ENCODE measurements around the gene GIMAP5.
"Not testable (repeated sequence)": the region's sequence is repeated elsewhere in the genome, so short reads cannot be mapped to it uniquely, and the experiment has no call there.

Gene GIMAP5

GRCh38 chr7:150735596-150736358 is 1.4 kb upstream of the GIMAP5 start:
- DNase-seq: no peak

- DNase-seq: no peak
Observed at GRCh38 chr7:150736864-150737263, 354 bp upstream of the GIMAP5 start.

GRCh38 chr7:150738092-150738491 is 874 bp downstream of the GIMAP5 start:
- no peak for DNase-seq

GRCh38 chr7:150738591-150739001 is 1.4 kb downstream of the GIMAP5 start:
- no peak for DNase-seq

- no peak for DNase-seq
Observed at GRCh38 chr7:150739033-150739432, 1.8 kb downstream of the GIMAP5 start.

GRCh38 chr7:150740053-150740452 is 2.8 kb downstream of the GIMAP5 start:
- no peak for DNase-seq

- no peak for DNase-seq
Observed at GRCh38 chr7:150742286-150742968, 5.2 kb downstream of the GIMAP5 start.

- DNase-seq: no peak
Observed at GRCh38 chr7:150744041-150744656, 6.9 kb downstream of the GIMAP5 start.

- no peak for DNase-seq
Observed at GRCh38 chr7:150745086-150745485, 7.9 kb downstream of the GIMAP5 start.

- DNase-seq: no peak
Observed at GRCh38 chr7:150745876-150746275, 8.7 kb downstream of the GIMAP5 start.

GRCh38 chr7:150746921-150747320 is 9.7 kb downstream of the GIMAP5 start:
- DNase-seq: no peak

- DNase-seq: no peak
Observed at GRCh38 chr7:150748376-150748775, 11.2 kb downstream of the GIMAP5 start.

- DNase-seq: no peak
Observed at GRCh38 chr7:150751702-150752101, 14.5 kb downstream of the GIMAP5 start.

- DNase-seq: no peak
Observed at GRCh38 chr7:150753239-150753638, 16.0 kb downstream of the GIMAP5 start.

GRCh38 chr7:150753826-150754603 is 16.8 kb downstream of the GIMAP5 start:
- DNase-seq: no peak

- no peak for DNase-seq
Observed at GRCh38 chr7:150754951-150755350, 17.7 kb downstream of the GIMAP5 start.

GRCh38 chr7:150755473-150756099 is 18.4 kb downstream of the GIMAP5 start:
- no peak for DNase-seq

- no peak for DNase-seq
Observed at GRCh38 chr7:150756166-150756565, 18.9 kb downstream of the GIMAP5 start.

- DNase-seq: peak; percentile 22
Observed at GRCh38 chr7:150756858-150757257, 19.6 kb downstream of the GIMAP5 start.

GRCh38 chr7:150759479-150759878 is 22.3 kb downstream of the GIMAP5 start:
- DNase-seq: no peak

GRCh38 chr7:150766334-150766709 is 29.1 kb downstream of the GIMAP5 start:
- DNase-seq: no peak

GRCh38 chr7:150769768-150770167 is 32.5 kb downstream of the GIMAP5 start:
- DNase-seq: no peak

GRCh38 chr7:150774131-150774530 is 36.9 kb downstream of the GIMAP5 start:
- DNase-seq: not testable (repeated sequence)

Measured in NCI-H526 treated with DMSO at 0.1 percent for 48 hours (cell line).